ENCODE data around the gene FXYD5.

FXYD5 gene

GRCh38 chr19:35154525-35155406 is at the start of gene FXYD5:
Gene FXYD5, plus strand, starts transcription at chr19:35154735. Its CDS starts 816 bp downstream, at chr19:35155551.
- peak; percentile 89 for ATAC-seq
- peak; percentile 88 for DNase-seq

DNA sequence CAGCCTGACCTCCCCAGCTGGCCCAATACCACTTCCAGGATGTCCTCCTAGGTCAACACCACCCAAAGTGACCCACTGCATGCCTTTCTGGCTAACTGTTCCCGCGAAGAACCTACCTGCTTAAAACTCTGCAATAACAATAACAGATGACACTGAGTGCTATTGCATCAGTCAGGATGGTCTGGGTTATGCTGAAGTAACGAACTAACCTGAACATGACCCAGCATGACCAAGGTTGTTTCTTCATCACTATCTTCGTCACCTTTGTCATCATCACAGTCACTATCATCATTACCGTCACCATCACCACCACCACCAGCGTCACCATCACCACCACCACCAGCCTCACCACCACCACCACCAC is 49.5 kb upstream of the FXYD5 start:
- ATAC-seq = no peak

GRCh38 chr19:35105411-35106290 is 48.9 kb upstream of the FXYD5 start:
- ATAC-seq (no peak), DNase-seq (no peak)

More for the DNA sequence above, 49.5 kb upstream of the FXYD5 start:
- no peak for DNase-seq

DNA sequence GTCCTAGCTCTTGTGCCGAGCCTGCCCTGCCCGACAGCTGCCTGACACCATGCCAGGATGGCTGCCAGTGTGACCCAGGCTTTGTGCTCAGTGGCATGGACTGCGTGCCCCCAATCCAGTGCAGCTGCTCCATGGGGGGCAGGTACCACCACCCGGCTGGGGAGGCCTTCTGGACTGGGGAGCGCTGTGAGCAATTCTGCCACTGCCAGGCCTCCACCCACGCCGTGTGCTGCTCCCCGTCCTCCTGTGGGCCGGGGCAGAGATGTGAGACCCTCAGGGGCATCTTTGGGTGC is 48.3 kb upstream of the FXYD5 start:
- DNase-seq (no peak), ATAC-seq (no peak)

GRCh38 chr19:35106898-35107541 is 47.5 kb upstream of the FXYD5 start:
- no peak for ATAC-seq

GRCh38 chr19:35107545-35107944 is 47.0 kb upstream of the FXYD5 start:
- ATAC-seq (no peak), DNase-seq (peak; percentile 20)

More at GRCh38 chr19:35106898-35107541, 47.5 kb upstream of the FXYD5 start:
- DNase-seq = no peak

- no peak for ATAC-seq
- no peak for DNase-seq
Observed at GRCh38 chr19:35108730-35109129, 45.8 kb upstream of the FXYD5 start.

DNA sequence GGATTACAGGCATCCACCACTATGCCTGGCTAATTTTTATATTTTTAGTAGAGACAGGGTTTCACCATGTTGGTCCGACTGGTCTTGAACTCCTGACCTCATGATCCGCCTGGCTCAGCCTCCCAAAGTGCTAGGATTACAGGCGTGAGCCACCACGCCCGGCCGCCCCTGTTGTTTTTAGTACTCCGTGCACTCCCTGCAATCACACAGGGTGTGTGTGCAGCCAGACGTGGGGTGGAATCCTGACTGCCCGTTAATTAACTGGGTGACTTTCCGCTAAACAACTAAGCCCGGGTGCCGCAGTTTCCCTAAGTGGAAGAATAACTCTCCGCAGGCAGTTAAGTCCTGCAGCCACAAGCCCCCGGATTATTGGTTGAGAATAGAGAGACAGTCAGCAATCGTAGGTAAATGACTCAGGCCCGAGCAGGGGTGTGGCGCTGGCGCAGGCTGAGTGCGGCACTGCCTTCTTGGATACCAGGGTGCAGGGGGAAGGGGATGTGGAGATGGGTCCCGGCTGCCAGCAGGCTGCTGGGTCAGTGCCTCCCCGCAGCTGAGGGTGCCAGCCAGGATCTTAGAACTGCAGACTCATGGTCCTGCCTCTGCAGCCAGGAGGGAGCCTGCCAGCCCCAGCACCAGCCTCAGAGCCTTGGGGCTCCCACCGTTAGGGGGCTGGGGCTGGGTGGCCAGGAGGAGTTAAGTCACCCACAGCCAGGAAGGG is 45.0 kb upstream of the FXYD5 start:
- ATAC-seq = no peak
- DNase-seq = no peak

- ATAC-seq (no peak), DNase-seq (no peak)
Observed at GRCh38 chr19:35110974-35111373, 43.6 kb upstream of the FXYD5 start.

GRCh38 chr19:35112995-35113688 is 41.4 kb upstream of the FXYD5 start:
- ATAC-seq = no peak
- DNase-seq = no peak

- ATAC-seq (peak; percentile 70), DNase-seq (peak; percentile 81)
Observed at GRCh38 chr19:35114353-35115176, 40.0 kb upstream of the FXYD5 start.

DNA sequence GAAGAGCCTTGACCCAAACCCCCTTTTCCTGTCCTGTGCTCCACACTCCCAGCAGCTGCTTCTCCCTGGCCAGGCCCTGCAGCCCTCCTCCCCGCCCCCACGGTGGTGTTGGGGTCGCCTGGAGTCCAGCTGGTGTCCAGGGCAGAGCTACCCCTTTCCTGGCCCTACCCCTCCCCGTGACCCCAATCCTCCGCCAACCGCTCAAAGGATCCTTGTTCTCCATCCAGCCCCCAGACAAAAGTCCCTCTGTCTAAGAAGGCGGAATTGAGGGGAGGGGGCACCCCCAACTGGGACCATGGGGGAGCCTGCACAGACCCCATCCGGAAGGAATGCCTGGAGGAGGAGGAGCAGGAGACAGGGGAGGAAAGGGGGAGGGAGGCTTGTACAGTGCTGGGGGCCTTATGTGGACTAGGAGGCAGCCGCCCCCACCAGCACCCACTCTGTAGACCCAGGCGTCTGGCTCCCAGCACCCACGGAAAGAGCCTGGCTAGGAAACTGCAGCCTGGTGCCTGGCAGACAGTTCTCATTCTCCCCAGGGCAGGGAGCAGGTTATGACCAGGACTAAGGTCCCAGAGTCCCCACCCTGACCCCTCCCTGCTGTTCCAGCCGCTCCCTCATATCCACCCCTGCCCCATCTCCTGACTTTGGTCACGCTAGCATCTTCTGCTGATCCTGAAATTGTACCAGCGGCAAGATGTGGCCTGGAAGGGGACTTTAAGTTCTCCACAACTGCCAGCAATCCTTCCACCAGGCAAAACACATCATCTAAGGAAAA is 39.2 kb upstream of the FXYD5 start, which contains the start of gene FXYD3:
TSS of gene FXYD3 (plus strand) at position 647 of the 775 bp plus-strand sequence. CDS start 3,554 bp downstream, outside the sequence.
- no peak for DNase-seq
- ATAC-seq = no peak

GRCh38 chr19:35116072-35116801 is 38.3 kb upstream of the FXYD5 start:
- DNase-seq = no peak
- no peak for ATAC-seq

DNA sequence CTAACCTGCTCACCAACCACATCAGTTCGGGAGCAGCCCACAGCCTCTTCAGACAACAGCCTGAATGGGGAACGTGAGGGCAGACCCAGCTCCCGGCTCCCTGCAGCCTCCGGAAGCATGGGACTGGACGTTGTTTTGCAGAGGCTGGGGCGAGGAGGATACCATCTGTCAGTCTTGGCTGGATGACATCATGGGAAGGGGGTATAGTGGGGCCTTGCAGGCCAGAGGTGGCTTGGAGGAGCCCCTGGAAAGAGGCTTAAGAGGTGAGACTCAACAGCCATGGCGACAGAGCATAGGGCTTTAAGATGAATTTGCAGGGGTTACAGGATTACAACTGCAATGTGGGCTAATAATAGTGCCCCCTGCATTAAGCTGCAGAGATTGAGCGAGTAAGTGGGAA is 37.4 kb upstream of the FXYD5 start:
- no peak for ATAC-seq

GRCh38 chr19:35117799-35118198 is 36.7 kb upstream of the FXYD5 start:
- ATAC-seq = no peak

More for the DNA sequence above, 37.4 kb upstream of the FXYD5 start:
- no peak for DNase-seq

GRCh38 chr19:35118268-35119020 is 36.1 kb upstream of the FXYD5 start:
- ATAC-seq (no peak), DNase-seq (no peak)

More at GRCh38 chr19:35117799-35118198, 36.7 kb upstream of the FXYD5 start:
- no peak for DNase-seq

- no peak for ATAC-seq
- no peak for DNase-seq
Observed at GRCh38 chr19:35119091-35119490, 35.4 kb upstream of the FXYD5 start.

DNA sequence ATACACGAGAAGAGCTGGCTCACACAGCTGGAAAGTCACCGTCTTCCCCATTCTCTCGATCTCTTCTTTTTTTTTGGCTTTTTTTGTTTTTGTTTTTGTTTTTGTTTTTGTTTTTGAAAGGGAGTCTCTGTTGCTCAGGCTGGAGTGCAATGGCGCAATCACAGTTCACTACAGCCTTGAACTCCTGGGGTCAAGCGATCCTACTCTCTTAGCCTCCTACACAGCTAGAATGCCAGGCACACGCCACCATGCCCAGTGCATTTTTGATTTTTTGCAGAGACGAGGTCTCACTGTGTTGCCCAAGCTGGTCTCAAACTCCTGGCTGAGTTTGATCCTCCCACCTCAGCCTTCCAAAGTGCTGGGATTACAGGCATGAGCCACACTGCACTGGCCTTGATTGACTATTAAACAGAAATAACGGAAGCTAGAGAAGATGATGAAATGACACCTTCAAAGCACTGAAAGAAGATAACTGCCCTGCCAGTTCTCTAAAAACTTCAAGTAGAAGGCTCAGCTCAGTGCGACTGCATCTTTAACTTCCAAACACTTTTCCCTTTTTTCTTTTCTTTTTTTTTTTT is 34.9 kb upstream of the FXYD5 start:
- ATAC-seq (no peak), DNase-seq (no peak)
